Liver (tissue), 9 donors: Measurements from ENCODE around the gene SLMAP. TPM values are rescaled to one million over a fixed set of nuclear protein-coding genes. Genes with fewer than 3 reads are reported as not detected.
A peak's percentile ranks its signal among the peaks of the same experiment; 100 is the strongest.

Experiments
- DNase-seq: peaks from one replicate; pipeline ENCODE4 v3.0.0-alpha.2; 2017; ENCODE audit warnings: low spot score
- H3K27ac ChIP-seq, 2 donors: one replicate each; pipeline ENCODE4 v1.7.0; 2013; ENCODE audit warnings: inconsistent platforms in 2 of 2, low read length in 2 of 2, control low read depth in 1 of 2, low read depth in 1 of 2, mild to moderate bottlenecking in 1 of 2
- H3K27me3 ChIP-seq, 4 donors: one replicate each; pipeline versions ENCODE4 v1.6.1 to v1.7.0; 2013; ENCODE audit warnings: low read length in 3 of 4, inconsistent platforms in 1 of 4, mild to moderate bottlenecking in 1 of 4, moderate library complexity in 1 of 4; ENCODE audit not compliant: control insufficient read depth in 4 of 4, insufficient read depth in 4 of 4
- H3K36me3 ChIP-seq, 4 donors: one replicate each; pipeline versions ENCODE4 v1.6.1 to v1.7.0; 2013; ENCODE audit warnings: low read length in 3 of 4, mild to moderate bottlenecking in 3 of 4, low read depth in 1 of 4, moderate library complexity in 1 of 4; ENCODE audit not compliant: control insufficient read depth in 4 of 4, insufficient read depth in 3 of 4
- H3K4me1 ChIP-seq, 4 donors: one replicate each; pipeline versions ENCODE4 v1.6.1 to v1.7.0; 2013; ENCODE audit warnings: low read length in 3 of 4, mild to moderate bottlenecking in 3 of 4, moderate library complexity in 1 of 4; ENCODE audit not compliant: control insufficient read depth in 4 of 4, insufficient read depth in 4 of 4
- H3K4me3 ChIP-seq, 3 donors: one replicate each; pipeline versions ENCODE4 v1.6.1 to v1.7.0; 2013; ENCODE audit warnings: low read length in 3 of 3, control low read depth in 1 of 3, low read depth in 1 of 3, mild to moderate bottlenecking in 1 of 3
- H3K9ac ChIP-seq, 2 donors: one replicate each; pipeline ENCODE4 v1.7.0; 2013; ENCODE audit warnings: low read length in 2 of 2, mild to moderate bottlenecking in 2 of 2, moderate library complexity in 2 of 2, control low read depth in 1 of 2, low read depth in 1 of 2
- H3K9me3 ChIP-seq, 4 donors: one replicate each; pipeline versions ENCODE4 v1.6.1 to v1.7.0; 2013; ENCODE audit warnings: low read length in 3 of 4; ENCODE audit not compliant: control insufficient read depth in 4 of 4
- CTCF ChIP-seq: fragments of 150-350 bp; IDR thresholded peaks from 2 replicates; pipeline ENCODE4 v1.5.1; 2017; ENCODE audit warnings: improper control_type of control experiment, low read depth, low read length; ENCODE audit not compliant: missing input control
- EGR1 ChIP-seq, 2 donors: IDR thresholded peaks; 2 replicates each; pipeline ENCODE4 v1.6.1; 2016 to 2018; ENCODE audit warnings: antibody characterized with exemption in 2 of 2, low read depth in 2 of 2
- FOXA1 ChIP-seq: IDR thresholded peaks from 2 replicates; pipeline ENCODE4 v1.6.1; 2016; ENCODE audit warnings: antibody characterized with exemption
- FOXA2 ChIP-seq: IDR thresholded peaks from 2 replicates; pipeline ENCODE4 v1.6.1; 2016; ENCODE audit warnings: antibody characterized with exemption
- GABPA ChIP-seq, 2 donors: IDR thresholded peaks in 1 of 2; conservative IDR thresholded peaks in 1 of 2; 2 replicates each; pipeline ENCODE4 v1.6.1; 2016; ENCODE audit warnings: antibody characterized with exemption in 2 of 2, mild to moderate bottlenecking in 1 of 2, moderate library complexity in 1 of 2
- HNF4A ChIP-seq, 2 donors: conservative IDR thresholded peaks; 2 replicates each; pipeline ENCODE4 v1.6.1; 2016; ENCODE audit warnings: antibody characterized with exemption in 2 of 2, mild to moderate bottlenecking in 2 of 2
- HNF4G ChIP-seq: IDR thresholded peaks from 2 replicates; pipeline ENCODE4 v1.6.1; 2016; ENCODE audit warnings: antibody characterized with exemption
- JUND ChIP-seq, 2 donors: IDR thresholded peaks; 2 replicates each; pipeline ENCODE4 v1.6.1; 2016; ENCODE audit warnings: antibody characterized with exemption in 2 of 2
- MAX ChIP-seq: IDR thresholded peaks from 2 replicates; pipeline ENCODE4 v1.6.1; 2016; ENCODE audit warnings: antibody characterized with exemption
- NR2F2 ChIP-seq: IDR thresholded peaks from 2 replicates; pipeline ENCODE4 v1.6.1; 2016; ENCODE audit warnings: antibody characterized with exemption
- RAD21 ChIP-seq, 2 donors: IDR thresholded peaks; 2 replicates each; pipeline ENCODE4 v1.6.1; 2016; ENCODE audit warnings: antibody characterized with exemption in 2 of 2, mild to moderate bottlenecking in 2 of 2
- RXRA ChIP-seq, 2 donors: IDR thresholded peaks; 2 replicates each; pipeline ENCODE4 v1.6.1; 2017 to 2018; ENCODE audit warnings: antibody characterized with exemption in 2 of 2, mild to moderate bottlenecking in 1 of 2
- SP1 ChIP-seq: IDR thresholded peaks from 2 replicates; pipeline ENCODE4 v1.6.1; 2018; ENCODE audit warnings: antibody characterized with exemption, mild to moderate bottlenecking
- TAF1 ChIP-seq: conservative IDR thresholded peaks from 2 replicates; pipeline ENCODE4 v1.6.1; 2016; ENCODE audit warnings: antibody characterized with exemption, mild to moderate bottlenecking
- YY1 ChIP-seq: IDR thresholded peaks from 2 replicates; pipeline ENCODE4 v1.6.1; 2016; ENCODE audit warnings: antibody characterized with exemption, mild to moderate bottlenecking
- ZBTB33 ChIP-seq: IDR thresholded peaks from 2 replicates; pipeline ENCODE4 v1.6.1; 2016; ENCODE audit warnings: antibody characterized with exemption
- WGBS: extraction: QIAGEN DNeasy Blood & Tissue Kit; methylation state at CpG from one replicate; pipeline ENCODE4 v1.1.7; 2013; 5-methylcytosine and 5-hydroxymethylcytosine counted together
- polyA plus RNA-seq, 2 donors: library from polyadenylated mRNA; stranded (reverse) in 1 of 2; unstranded in 1 of 2; fragments of 200-250 nt in 1 of 2; fragments of >200 nt in 1 of 2; fragmentation: Nextera tagmentation in 1 of 2; extraction: Ambion mirVana in 1 of 2; gene quantifications; one replicate each; pipeline versions ENCODE4 v1.2.1 to v1.2.3, GENCODE V29; 2013 to 2015
- total RNA-seq, 2 donors: library from RNA; depleted of rRNA; stranded (reverse); fragments of >200 nt; gene quantifications; one replicate each; pipeline ENCODE4 v1.2.3, GENCODE V29; 2014
- donor health status: healthy.
- donor health status: healthy.
- donor health status: healthy.
- donor health status: healthy.
- donor health status: healthy.

SLMAP gene
- total and polyA plus RNA-seq, 4 donors: 10.2 to 37.8 (median 19.4) TPM

GRCh38 chr3:57910990-57911389 is 154.9 kb downstream of the SLMAP start:
- 68% methylated on average over 2 of the region's 2 CpGs for WGBS
- H3K4me3 ChIP-seq: no peak overlapping the region
- no peaks in the 10 kb centered on the region for H3K27me3 ChIP-seq
- no peak overlapping the region for H3K27ac ChIP-seq
- peak; percentile 39 to 65 for TF ChIP-seq RAD21 (IDR thresholded peaks at IDR 0.05)
- no peak for TF ChIP-seq YY1
- no peak for TF ChIP-seq MAX
- no peak for TF ChIP-seq GABPA (IDR thresholded peaks at IDR 0.05 in 1 of 2, conservative IDR thresholded peaks at IDR 0.05 in 1 of 2)
- no peak for TF ChIP-seq TAF1
- peak; percentile 22 for TF ChIP-seq CTCF
- no peak overlapping the region for H3K9ac ChIP-seq
- no peaks in the 10 kb centered on the region for H3K4me1 ChIP-seq
- DNase-seq: no peak
- H3K9me3 ChIP-seq: no peaks in the 10 kb centered on the region
- H3K36me3 ChIP-seq: peaks cover 2 to 33% (median 15%) of the 10 kb centered on the region in 4 donors

GRCh38 chr3:57911593-57911992 is 155.5 kb downstream of the SLMAP start:
- TF ChIP-seq HNF4A (conservative IDR thresholded peaks at IDR 0.05) (no peak), NR2F2 (no peak), FOXA2 (no peak), GABPA (IDR thresholded peaks at IDR 0.05 in 1 of 2, conservative IDR thresholded peaks at IDR 0.05 in 1 of 2) (no peak), JUND (IDR thresholded peaks at IDR 0.05) (no peak), TAF1 (no peak), SP1 (no peak), MAX (no peak), FOXA1 (no peak), RXRA (IDR thresholded peaks at IDR 0.05) (no peak), ZBTB33 (no peak), RAD21 (IDR thresholded peaks at IDR 0.05) (no peak), EGR1 (IDR thresholded peaks at IDR 0.05; ENCODE audit: low read depth in 2 of 2) (no peak), CTCF (no peak), YY1 (no peak), HNF4G (no peak)
- H3K36me3 ChIP-seq: peaks cover 2 to 39% (median 15%) of the 10 kb centered on the region in 4 donors
- no peaks in the 10 kb centered on the region for H3K9me3 ChIP-seq
- no peaks in the 10 kb centered on the region for H3K27me3 ChIP-seq
- no peak overlapping the region for H3K9ac ChIP-seq
- no peak for DNase-seq
- no peaks in the 10 kb centered on the region for H3K4me1 ChIP-seq
- WGBS: 86% methylated on average over 2 of the region's 2 CpGs
- H3K27ac ChIP-seq: no peak overlapping the region
- no peak overlapping the region for H3K4me3 ChIP-seq
